ENCODE results near the gene CRBN. TPM values are rescaled to one million over a fixed set of nuclear protein-coding genes. Genes with fewer than 3 reads are reported as not detected.

Gene CRBN
- total and polyA plus RNA-seq, 9 of the 15 experiments (the other 6 are each of a cell fraction or from before 2014, with no cell fraction given), result 40.8 to 331 (median 57.4) TPM

GRCh38 chr3:3189102-3189727 is 9.7 kb upstream of the CRBN start (continued):
- TF ChIP-seq CUX1 (CRISPR knock-in tag; IDR thresholded peaks at IDR 0.05) (peak; percentile 50; the same call in 1 of the 2 replicates), GABPB2 (CRISPR knock-in tag; conservative IDR thresholded peaks at IDR 0.05) (no peak), USF1 (CRISPR knock-in tag; IDR thresholded peaks at IDR 0.05) (no peak), FIP1L1 (IDR thresholded peaks at IDR 0.05; ENCODE audit: low read depth, low read length, poor library complexity, severe bottlenecking) (no peak), OTX1 (CRISPR knock-in tag; IDR thresholded peaks at IDR 0.05) (no peak), CBX5 (IDR thresholded peaks at IDR 0.05; ENCODE audit: borderline replicate concordance, low read depth) (no peak), HNRNPL (IDR thresholded peaks at IDR 0.05; ENCODE audit: low read depth, low read length) (no peak), NR3C1 (CRISPR knock-in tag; IDR thresholded peaks at IDR 0.05) (no peak), JUND (IDR thresholded peaks at IDR 0.05; ENCODE audit: borderline replicate concordance, low read depth, low read length) (peak; percentile 68; the same call in 1 of the 2 replicates), JUND (tag; IDR thresholded peaks at IDR 0.05; ENCODE audit: borderline replicate concordance, low read depth, low read length) (peak; percentile 71; the same call in 1 of the 3 replicates), ZNF134 (CRISPR knock-in tag; conservative IDR thresholded peaks at IDR 0.05) (no peak; the same call in 1 of the 2 replicates), ZSCAN29 (IDR thresholded peaks at IDR 0.05) (no peak), TEAD2 (tag; IDR thresholded peaks at IDR 0.05) (no peak), ZNF512 (tag; IDR thresholded peaks at IDR 0.05) (no peak), RBM17 (IDR thresholded peaks at IDR 0.05; ENCODE audit: borderline replicate concordance, low read depth, low read length) (no peak), PRPF4 (IDR thresholded peaks at IDR 0.05; ENCODE audit: insufficient read depth, low read depth, low read length, poor library complexity, severe bottlenecking) (no peak), COPS2 (conservative IDR thresholded peaks at IDR 0.05) (no peak), ZNF384 (IDR thresholded peaks at IDR 0.05; ENCODE audit: low read depth, low read length) (no peak), THAP12 (CRISPR knock-in tag; IDR thresholded peaks at IDR 0.05) (no peak)

Data from K562 (cell line).